ENCODE data around the gene GRIP2.

Gene GRIP2

DNA sequence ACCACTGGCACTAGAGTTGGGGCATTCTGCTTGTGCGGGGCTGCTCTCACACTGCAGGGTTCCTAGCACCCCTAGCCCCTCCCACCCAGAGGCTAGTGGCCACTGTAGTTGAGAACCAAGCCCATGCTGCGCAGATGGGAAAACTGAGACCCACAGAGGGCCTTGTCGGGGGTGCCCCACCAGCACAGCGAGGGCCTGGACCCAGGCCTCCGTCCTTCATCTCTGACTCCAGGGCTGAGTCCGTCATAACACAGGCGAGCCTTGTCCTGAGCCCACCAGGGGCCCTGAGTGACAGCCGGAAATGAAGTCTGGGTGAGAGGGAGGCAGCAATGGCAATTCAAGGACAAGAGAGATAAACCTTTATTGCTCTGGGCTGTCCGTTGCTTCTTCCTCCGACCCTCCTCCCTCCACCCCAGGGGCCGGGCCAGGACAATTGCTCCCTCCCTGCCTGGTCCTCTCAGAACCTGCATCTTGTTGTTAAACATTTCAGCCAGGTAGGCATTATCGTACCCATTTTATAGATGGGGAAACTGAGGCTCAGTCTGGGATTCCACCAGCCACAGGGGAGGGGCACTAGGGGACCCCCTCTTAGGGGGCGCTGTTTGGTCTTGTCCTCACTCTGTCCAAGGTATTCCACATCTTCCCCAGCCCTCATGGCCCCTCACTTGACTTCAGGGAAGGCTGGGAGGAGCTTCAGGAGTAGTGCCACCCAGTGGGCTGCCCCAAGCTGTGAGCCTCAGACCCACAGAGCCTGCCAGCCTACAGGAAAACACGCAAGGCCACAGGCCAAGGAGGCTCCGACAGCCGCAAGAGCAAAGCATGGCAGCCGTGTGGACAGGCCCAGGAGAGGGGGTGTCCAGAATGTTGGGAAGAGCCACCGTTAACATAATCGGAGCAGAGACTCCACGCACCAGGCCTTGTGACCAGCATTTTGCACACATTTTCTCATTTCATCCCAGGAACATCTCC lies 4.4 kb upstream of the GRIP2 start:
- in situ Hi-C loops (cut with MboI; ENCODE audit: low pct_unique_long_range_greater_than_20kb, low sequenced_read_pairs) = no loop called here
- DNase-seq = no peak

DNA sequence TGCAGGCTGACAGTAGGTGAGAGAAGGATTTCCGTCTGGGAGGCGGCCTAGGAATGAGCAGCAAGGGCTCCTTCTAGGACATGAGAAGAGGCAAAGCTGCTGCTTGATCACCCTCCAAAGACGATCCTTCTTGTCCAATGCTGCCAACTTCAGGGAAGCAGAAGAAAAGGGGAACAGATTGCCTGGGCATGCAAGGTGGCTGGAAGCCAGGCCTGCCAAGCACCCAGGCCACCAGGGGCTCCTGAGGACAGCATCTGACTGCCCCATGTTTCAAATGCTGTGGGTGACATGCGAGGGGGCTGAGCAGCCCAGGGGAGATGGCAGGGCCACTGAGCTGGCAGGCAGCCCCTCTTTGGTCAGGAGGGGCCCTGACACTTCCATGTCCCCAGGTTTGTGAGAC lies 3.3 kb upstream of the GRIP2 start:
- no peak for DNase-seq

DNA sequence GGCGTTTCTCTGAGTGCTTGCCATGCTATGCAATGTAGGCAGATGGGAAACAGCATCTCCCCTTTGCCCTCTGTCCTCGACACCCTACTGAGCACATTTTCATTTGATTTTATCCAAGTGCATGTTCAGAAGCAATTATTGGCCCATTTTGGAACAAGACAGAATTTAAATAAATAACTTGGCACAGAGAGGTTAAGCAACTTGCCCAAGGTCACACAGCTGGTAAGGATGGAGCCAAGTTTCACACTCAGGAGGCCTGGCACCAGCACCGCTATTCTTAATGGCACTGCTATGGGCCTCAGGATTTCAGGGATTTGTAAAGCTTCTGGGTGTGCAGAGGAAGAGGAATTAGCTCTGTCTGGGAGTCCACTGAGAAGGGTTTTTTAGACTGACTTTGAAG lies 2.5 kb upstream of the GRIP2 start:
- in situ Hi-C loops (cut with MboI; ENCODE audit: low pct_unique_long_range_greater_than_20kb, low sequenced_read_pairs) = no loop called here

More for the DNA sequence above, 3.3 kb upstream of the GRIP2 start:
- in situ Hi-C loops (cut with MboI; ENCODE audit: low pct_unique_long_range_greater_than_20kb, low sequenced_read_pairs) = no loop called here

DNA sequence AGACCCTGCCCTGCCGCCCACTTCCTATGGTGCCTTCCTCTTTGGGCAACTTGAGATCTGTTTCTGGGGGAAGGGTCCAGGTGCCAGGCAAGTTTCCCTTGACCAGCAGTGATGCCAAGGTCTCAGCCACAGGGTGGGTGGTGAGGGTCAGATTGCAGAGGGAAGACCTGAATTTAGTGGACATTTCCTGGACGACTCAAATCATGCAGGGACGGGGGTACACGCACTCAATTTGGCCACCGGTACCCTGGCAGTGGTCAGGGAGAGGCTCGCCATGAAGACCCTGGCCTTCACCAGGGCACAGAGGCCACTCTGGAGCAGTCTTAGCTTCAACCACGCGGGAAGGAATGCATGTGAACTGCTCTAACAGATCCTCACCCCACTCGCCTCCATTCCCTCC lies 1.5 kb upstream of the GRIP2 start:
- DNase-seq = no peak
- in situ Hi-C loops (cut with MboI; ENCODE audit: low pct_unique_long_range_greater_than_20kb, low sequenced_read_pairs) = no loop called here

More for the DNA sequence above, 2.5 kb upstream of the GRIP2 start:
- DNase-seq = no peak

DNA sequence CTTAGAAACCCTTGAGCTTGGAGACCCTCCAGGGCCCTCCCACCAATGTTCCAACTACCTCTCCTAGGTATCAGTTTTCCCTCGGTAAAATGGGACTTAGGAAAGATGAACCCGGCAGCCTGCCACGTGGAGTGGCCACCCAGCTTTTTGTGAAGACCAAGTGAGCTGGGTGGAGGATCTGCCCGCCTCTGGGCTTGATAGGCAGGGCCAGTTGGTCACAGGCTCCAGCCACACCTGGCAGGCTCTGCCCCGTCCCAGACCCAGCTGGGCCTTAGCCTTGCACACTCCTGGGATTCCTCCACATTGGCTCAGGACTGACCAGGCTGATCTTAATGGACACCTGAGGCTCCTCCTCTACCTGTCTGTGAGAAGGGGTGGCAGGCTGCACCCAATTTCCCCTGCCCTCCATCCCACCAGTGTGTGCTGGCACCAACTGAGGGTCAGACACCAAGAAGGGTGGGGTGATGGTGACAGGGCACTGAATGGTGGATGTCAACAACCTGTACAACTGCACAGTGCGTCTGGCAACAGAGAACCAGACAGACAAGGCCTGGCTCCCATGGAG lies 761 bp upstream of the GRIP2 start:
- no peak for DNase-seq
- in situ Hi-C loops (cut with MboI; ENCODE audit: low pct_unique_long_range_greater_than_20kb, low sequenced_read_pairs) = no loop called here

DNA sequence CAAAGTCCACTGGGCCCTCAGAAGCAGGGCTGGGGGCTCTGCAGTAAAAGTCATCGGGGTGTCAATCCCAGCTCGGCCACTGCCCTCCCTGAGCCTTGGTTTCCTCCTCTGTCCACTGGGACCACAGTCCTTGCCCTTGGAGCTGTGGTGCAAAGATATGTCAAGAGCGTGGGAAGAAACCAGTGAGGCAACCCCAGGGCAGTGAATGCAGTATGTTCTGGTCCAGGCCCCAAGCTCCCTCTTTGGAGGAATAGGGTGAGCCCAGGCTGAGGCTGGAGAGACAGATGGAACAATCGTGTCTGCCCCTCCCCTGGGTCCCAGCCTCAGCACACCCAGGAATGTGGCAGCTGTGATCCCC lies 779 bp downstream of the GRIP2 start:
- DNase-seq = no peak
- in situ Hi-C loops (cut with MboI; ENCODE audit: low pct_unique_long_range_greater_than_20kb, low sequenced_read_pairs) = no loop called here

DNA sequence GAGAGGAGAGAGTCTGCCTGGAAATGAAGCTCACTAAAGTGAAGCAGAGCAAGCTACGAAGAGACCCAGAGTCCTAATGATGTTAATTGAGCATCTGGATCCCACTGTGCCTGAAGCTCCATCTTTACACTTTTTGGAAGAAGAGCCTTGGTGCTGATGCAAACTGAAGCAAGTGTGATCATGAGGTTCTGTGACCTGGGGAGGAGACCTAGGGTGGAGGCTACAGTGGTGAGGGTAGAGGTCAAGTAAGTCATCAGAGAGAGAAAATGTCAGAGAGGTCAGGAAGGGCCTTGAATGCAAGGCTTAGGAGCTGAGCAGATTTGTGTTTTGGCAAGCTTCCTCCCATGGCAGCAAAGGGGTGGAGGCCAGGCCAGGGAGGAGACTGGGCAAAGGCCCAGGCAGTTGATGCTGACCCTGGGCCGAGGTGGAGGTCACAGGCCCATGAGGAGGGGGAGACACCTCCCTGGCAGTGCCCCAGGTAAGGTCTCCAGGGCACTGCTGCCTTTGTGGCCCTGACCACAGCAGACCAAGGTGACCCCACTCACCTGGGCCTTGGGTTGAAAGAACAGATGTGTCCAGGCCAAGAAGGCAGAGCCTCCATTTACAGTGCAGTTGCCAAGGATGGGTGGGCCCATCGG lies 1.6 kb downstream of the GRIP2 start:
- in situ Hi-C loops (cut with MboI; ENCODE audit: low pct_unique_long_range_greater_than_20kb, low sequenced_read_pairs) = no loop called here
- DNase-seq = no peak

DNA sequence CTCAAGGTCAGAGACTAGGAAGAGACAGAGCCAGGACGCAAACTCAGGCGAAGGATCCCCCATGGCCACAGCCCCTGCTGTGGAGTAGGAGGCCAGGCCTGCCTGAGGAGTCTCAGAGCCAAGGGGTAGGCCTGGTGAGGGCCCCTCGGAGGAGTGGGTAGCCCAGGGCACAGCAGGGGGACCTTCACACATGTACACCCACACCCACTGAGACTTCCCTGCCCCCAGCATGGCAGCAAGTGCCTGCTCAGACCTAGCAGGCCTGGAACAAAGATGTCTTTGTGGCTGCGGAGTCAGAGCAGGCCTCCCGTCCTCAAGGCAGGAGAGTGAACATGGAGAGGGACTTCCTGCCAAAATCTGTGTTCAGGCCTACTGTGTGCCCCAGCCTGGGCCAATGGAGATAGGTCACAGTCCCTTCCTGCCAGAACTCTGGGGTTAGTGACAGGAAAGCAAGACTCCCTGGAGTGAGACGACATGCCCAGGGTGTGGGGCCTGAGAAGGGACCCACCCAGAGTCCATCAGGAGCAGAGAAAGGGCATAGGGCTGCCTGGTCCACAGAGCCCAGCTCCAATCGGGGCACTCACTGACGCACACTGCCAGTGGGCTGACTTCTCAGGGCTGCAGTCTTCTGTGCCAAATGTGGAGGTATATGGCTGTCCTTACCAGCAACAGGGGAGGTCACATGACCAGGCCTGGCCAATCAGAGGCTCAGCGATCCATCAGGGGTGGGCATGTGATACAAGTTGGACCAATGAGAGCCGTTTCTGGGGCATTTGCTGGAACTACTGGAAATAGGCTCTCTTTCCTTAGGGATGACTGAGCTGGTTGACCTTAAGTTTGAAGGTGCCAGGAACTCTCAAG lies 2.3 kb downstream of the GRIP2 start:
- in situ Hi-C loops (cut with MboI; ENCODE audit: low pct_unique_long_range_greater_than_20kb, low sequenced_read_pairs) = no loop called here
- peak; percentile 9 for DNase-seq

DNA sequence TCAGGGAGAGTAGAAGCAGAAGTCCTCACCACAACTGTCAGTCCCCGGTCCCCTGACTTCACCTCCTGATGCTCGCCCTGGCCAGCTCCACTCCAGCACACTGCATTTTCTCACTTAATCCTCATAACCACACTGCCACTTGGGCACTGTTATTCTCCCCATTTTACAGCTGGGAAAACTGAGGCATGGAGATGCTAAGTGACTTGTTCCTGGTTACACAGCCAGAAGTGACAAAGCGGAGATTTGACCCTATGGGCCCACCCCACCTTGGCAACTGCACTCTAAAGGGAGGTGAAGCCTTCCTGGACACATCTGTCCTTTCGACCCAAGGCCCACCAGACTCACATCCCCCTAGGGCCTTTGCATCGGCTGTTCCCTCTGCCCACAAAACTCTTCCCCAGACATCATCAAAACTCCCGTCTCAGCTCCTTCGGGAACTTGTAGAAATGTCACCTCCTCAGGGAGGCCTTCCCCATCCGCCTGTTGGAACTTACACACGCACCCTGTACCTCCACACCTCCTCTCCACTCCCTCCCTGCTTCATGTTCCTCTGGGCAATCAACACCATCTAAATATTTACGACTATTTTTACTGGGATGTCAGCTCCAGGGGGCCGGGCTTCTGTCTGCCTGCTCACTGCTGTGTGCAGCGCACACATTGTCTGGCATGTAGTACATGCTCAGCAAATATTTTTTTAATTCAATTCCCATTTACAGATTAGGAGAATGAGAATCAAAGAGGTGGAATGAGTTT lies 3.1 kb downstream of the GRIP2 start:
- in situ Hi-C loops (cut with MboI; ENCODE audit: low pct_unique_long_range_greater_than_20kb, low sequenced_read_pairs) = no loop called here
- DNase-seq = no peak

DNA sequence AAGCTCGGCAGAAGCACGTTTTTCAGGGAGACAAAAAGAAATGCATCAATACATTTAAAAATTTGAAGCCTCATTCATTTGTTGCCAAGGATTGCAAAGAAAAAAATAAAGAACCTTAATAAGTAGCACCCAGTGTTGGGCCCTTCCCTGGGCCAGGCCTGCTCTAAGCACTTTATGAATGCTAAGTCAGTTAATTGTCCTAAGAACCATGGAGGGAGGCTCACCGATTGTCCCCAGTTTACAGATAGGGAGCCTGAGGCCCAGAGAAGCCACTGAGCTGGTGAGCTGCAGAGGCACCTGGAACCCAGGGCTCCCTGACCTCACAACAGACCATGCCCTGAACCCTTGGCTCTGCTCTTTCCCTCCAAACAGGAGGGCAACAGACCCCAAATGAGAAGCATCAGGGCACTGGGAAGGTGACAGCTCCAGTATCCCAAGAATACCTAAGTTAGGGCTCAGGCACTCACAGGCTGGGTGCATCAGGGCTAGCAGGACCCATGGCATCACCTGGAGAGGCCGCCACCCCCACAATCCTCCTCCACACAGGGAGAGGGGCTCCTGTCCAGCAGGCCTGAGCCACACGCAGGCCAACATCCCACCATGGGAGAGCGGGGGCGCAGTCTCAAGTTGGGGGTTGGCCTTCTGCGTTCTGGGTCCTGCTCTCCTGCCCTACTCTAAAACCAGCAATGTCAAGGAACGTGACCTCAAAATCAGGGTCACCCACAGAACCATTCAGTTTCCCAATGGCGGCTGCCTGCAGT lies 3.9 kb downstream of the GRIP2 start:
- in situ Hi-C loops (cut with MboI; ENCODE audit: low pct_unique_long_range_greater_than_20kb, low sequenced_read_pairs) = no loop called here
- no peak for DNase-seq

DNA sequence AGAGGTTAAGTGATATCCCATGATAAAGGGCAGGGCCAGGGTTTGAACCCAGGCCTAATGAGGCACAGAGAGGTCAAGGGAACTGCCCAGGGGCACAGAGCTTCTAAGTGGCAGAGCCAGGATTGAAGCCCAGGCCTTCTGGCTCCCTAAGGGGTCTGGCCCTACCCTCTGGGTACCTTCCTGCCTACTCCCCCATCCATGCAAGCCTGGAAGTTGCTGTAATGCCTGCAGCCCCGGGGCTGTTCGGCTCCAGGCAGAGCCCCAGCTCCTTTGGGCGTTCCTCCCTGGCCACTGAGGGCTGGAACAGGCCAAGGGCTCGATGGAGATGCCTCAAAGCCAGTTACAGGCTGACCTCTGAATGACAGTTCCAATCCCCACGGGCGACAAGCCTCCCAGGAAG lies 4.5 kb downstream of the GRIP2 start:
- DNase-seq = no peak
- in situ Hi-C loops (cut with MboI; ENCODE audit: low pct_unique_long_range_greater_than_20kb, low sequenced_read_pairs) = no loop called here

DNA sequence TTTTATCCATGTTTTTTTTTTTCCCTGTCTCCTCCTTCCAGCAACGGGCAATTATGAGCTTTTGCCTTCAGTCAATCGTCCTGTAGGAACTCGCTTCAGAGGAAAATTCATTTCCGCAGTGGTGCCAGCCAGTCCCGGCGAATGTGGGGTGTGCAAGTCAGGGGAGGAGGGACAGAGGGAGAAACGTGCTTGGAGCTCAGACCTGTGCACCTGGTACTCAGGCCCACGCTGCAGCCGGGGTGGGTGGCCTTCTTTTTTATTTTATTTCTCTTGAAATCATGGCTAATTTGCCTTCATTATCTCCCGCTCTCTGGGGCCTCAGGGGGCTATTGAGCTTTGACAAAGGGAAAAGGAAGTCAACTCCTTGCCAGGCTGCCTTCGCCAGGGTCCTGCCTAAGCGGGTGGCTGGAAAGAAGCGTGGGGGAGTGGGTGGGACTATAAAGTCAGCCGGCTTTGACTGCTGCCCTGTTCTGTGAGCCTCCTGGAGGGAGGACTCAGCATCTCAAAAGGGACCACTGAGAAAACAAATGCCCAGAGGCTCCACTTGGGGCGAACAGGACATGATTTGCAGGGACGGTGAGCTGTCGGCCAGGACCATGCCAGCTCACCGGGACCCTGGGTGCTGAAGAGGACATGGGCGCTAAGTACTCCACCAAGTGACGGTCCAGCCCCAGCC lies 5.5 kb downstream of the GRIP2 start:
- in situ Hi-C loops (cut with MboI; ENCODE audit: low pct_unique_long_range_greater_than_20kb, low sequenced_read_pairs) = no loop called here
- no peak for DNase-seq

DNA sequence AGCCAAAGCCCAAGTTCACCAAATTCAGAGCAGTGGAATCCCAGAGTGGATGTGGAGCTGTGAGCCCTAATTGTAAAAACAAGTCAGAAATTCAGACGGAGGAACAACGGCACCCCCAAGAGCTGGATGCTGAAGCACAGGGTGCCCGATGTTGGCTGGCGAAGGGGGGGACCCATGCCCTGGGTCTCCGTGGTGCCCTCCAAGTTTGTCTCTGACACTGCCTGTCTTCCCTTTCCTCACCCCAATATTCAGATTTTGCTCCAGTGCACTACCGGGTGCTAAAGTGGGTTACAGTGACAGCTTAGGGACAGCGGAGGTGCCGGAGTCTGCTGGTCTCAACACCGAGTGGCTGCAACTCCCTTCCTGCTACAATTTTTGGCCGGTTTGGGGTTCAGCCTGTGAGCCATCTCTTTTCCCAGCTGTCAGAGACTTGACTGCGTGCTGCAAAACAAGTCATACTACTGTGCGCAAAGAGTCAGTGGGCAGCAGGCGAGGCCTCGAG lies 6.6 kb downstream of the GRIP2 start:
- in situ Hi-C loops (cut with MboI; ENCODE audit: low pct_unique_long_range_greater_than_20kb, low sequenced_read_pairs) = no loop called here
- DNase-seq = no peak

DNA sequence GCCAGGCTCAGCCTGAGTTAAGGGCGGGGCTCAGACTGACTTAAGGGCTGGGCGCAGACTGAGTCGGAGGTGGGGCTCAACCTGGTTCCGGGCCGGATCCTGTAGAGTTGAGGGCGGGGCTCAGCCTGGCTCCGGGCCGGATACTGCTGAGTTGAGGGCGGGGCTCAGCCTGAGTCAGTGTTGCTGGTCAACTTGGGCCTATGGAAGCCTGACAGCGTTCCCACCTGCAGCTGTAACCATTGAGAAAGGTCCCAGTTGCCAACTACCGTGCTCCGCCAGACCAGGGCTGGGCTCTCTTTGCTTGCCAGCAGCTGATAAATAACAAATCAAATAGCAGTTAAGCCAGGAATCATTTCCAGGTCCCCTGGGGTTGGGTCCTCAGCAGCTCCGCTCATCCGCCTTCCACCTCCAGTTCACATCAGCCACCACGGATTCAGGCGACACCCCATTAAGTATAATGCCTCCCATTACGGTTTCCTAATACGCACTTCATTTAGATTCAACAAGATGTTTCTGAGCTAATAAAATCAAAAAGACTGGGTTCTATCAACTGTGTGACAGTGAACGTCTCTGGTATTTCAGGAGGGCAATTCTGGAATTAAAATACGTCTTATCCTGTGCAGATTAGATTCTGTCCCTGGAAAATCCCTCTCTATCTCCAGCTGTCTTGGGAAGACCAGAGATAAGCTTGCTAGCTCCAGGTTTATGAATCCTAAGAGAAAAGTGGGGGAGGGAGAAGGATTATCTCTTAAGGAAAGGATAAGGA lies 7.3 kb downstream of the GRIP2 start:
- DNase-seq = no peak
- in situ Hi-C loops (cut with MboI; ENCODE audit: low pct_unique_long_range_greater_than_20kb, low sequenced_read_pairs) = no loop called here

DNA sequence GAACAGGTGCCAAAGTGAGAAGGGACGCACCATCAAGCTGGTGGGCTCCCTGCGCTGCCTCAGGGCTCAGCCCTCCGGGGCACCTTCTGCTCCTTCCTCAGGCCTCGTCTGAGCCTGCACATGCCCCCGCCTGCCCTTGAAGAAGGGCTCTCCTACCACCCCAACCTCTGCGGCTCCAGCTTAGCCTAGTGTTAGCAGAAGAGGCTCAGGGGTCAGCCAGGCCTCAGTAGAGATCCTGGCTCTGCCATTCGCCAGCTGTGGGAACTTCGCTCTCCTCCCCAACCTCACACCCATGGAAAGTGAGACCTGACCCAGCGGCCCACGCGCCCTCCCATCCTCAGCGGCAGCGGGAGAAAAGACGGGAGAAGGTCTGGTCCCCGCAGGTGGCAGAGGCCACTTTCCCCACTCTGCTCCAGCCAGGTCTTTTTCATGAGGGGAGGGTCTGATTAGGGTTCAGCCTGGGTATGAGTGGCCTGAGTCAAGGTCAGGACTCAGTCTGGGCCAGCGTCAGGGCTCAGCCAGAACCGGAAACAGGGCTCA lies 8.2 kb downstream of the GRIP2 start:
- DNase-seq = no peak
- in situ Hi-C loops (cut with MboI; ENCODE audit: low pct_unique_long_range_greater_than_20kb, low sequenced_read_pairs) = no loop called here

DNA sequence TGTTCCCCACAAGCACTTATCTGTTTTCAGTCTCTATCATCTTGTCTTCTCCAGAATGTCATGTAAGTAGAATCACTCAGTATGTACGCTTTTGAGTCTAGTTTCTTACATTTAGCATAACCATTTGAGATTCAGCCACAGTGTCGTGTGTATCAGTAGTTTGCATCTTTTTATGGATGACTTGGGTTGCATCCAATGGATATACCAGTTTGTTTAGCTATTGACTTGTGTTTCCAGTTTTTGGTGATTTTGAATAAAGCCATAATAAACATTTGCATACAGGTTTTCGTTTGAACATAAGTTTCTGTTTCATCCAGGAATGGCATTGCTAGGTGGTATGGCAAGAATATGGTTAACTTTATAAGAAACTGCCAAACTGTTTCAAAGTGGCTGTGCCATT lies 12.1 kb downstream of the GRIP2 start:
- in situ Hi-C loops (cut with MboI; ENCODE audit: low pct_unique_long_range_greater_than_20kb, low sequenced_read_pairs) = no loop called here
- DNase-seq = no peak

Data from KBM-7 (cell line).